Liver (tissue), 9 donors: Measurements from ENCODE around the gene ANKRD13B. TPM values are rescaled to one million over a fixed set of nuclear protein-coding genes. Genes with fewer than 3 reads are reported as not detected.

Experiments
- DNase-seq: peaks from one replicate; pipeline ENCODE4 v3.0.0-alpha.2; 2017; ENCODE audit warnings: low spot score
- H3K27ac ChIP-seq, 2 donors: one replicate each; pipeline ENCODE4 v1.7.0; 2013; ENCODE audit warnings: inconsistent platforms in 2 of 2, low read length in 2 of 2, control low read depth in 1 of 2, low read depth in 1 of 2, mild to moderate bottlenecking in 1 of 2
- H3K27me3 ChIP-seq, 4 donors: one replicate each; pipeline versions ENCODE4 v1.6.1 to v1.7.0; 2013; ENCODE audit warnings: low read length in 3 of 4, inconsistent platforms in 1 of 4, mild to moderate bottlenecking in 1 of 4, moderate library complexity in 1 of 4; ENCODE audit not compliant: control insufficient read depth in 4 of 4, insufficient read depth in 4 of 4
- H3K36me3 ChIP-seq, 4 donors: one replicate each; pipeline versions ENCODE4 v1.6.1 to v1.7.0; 2013; ENCODE audit warnings: low read length in 3 of 4, mild to moderate bottlenecking in 3 of 4, low read depth in 1 of 4, moderate library complexity in 1 of 4; ENCODE audit not compliant: control insufficient read depth in 4 of 4, insufficient read depth in 3 of 4
- H3K4me1 ChIP-seq, 4 donors: one replicate each; pipeline versions ENCODE4 v1.6.1 to v1.7.0; 2013; ENCODE audit warnings: low read length in 3 of 4, mild to moderate bottlenecking in 3 of 4, moderate library complexity in 1 of 4; ENCODE audit not compliant: control insufficient read depth in 4 of 4, insufficient read depth in 4 of 4
- H3K4me3 ChIP-seq, 3 donors: one replicate each; pipeline versions ENCODE4 v1.6.1 to v1.7.0; 2013; ENCODE audit warnings: low read length in 3 of 3, control low read depth in 1 of 3, low read depth in 1 of 3, mild to moderate bottlenecking in 1 of 3
- H3K9ac ChIP-seq, 2 donors: one replicate each; pipeline ENCODE4 v1.7.0; 2013; ENCODE audit warnings: low read length in 2 of 2, mild to moderate bottlenecking in 2 of 2, moderate library complexity in 2 of 2, control low read depth in 1 of 2, low read depth in 1 of 2
- H3K9me3 ChIP-seq, 4 donors: one replicate each; pipeline versions ENCODE4 v1.6.1 to v1.7.0; 2013; ENCODE audit warnings: low read length in 3 of 4; ENCODE audit not compliant: control insufficient read depth in 4 of 4
- EGR1 ChIP-seq, 2 donors: IDR thresholded peaks; 2 replicates each; pipeline ENCODE4 v1.6.1; 2016 to 2018; ENCODE audit warnings: antibody characterized with exemption in 2 of 2, low read depth in 2 of 2
- FOXA1 ChIP-seq: IDR thresholded peaks from 2 replicates; pipeline ENCODE4 v1.6.1; 2016; ENCODE audit warnings: antibody characterized with exemption
- HNF4A ChIP-seq, 2 donors: conservative IDR thresholded peaks; 2 replicates each; pipeline ENCODE4 v1.6.1; 2016; ENCODE audit warnings: antibody characterized with exemption in 2 of 2, mild to moderate bottlenecking in 2 of 2
- NR2F2 ChIP-seq: IDR thresholded peaks from 2 replicates; pipeline ENCODE4 v1.6.1; 2016; ENCODE audit warnings: antibody characterized with exemption
- RAD21 ChIP-seq, 2 donors: IDR thresholded peaks; 2 replicates each; pipeline ENCODE4 v1.6.1; 2016; ENCODE audit warnings: antibody characterized with exemption in 2 of 2, mild to moderate bottlenecking in 2 of 2
- TAF1 ChIP-seq: conservative IDR thresholded peaks from 2 replicates; pipeline ENCODE4 v1.6.1; 2016; ENCODE audit warnings: antibody characterized with exemption, mild to moderate bottlenecking
- WGBS: extraction: QIAGEN DNeasy Blood & Tissue Kit; methylation state at CpG from one replicate; pipeline ENCODE4 v1.1.7; 2013; 5-methylcytosine and 5-hydroxymethylcytosine counted together
- polyA plus RNA-seq, 2 donors: library from polyadenylated mRNA; stranded (reverse) in 1 of 2; unstranded in 1 of 2; fragments of 200-250 nt in 1 of 2; fragments of >200 nt in 1 of 2; fragmentation: Nextera tagmentation in 1 of 2; extraction: Ambion mirVana in 1 of 2; gene quantifications; one replicate each; pipeline versions ENCODE4 v1.2.1 to v1.2.3, GENCODE V29; 2013 to 2015
- total RNA-seq, 2 donors: library from RNA; depleted of rRNA; stranded (reverse); fragments of >200 nt; gene quantifications; one replicate each; pipeline ENCODE4 v1.2.3, GENCODE V29; 2014
- TF ChIP-seq, protein P1 (sequence below): IDR thresholded peaks from 2 replicates; pipeline ENCODE4 v1.6.1; 2016; ENCODE audit warnings: antibody characterized with exemption, mild to moderate bottlenecking
- TF ChIP-seq, protein P2 (sequence below): fragments of 150-350 bp; IDR thresholded peaks from 2 replicates; pipeline ENCODE4 v1.5.1; 2017; ENCODE audit warnings: improper control_type of control experiment, low read depth, low read length; ENCODE audit not compliant: missing input control
- donor health status: healthy.
- donor health status: healthy.
- donor health status: healthy.
- donor health status: healthy.
- donor health status: healthy.

ANKRD13B gene
- total and polyA plus RNA-seq, 4 donors = 0.06 to 1.6 (median 0.51) TPM

DNA sequence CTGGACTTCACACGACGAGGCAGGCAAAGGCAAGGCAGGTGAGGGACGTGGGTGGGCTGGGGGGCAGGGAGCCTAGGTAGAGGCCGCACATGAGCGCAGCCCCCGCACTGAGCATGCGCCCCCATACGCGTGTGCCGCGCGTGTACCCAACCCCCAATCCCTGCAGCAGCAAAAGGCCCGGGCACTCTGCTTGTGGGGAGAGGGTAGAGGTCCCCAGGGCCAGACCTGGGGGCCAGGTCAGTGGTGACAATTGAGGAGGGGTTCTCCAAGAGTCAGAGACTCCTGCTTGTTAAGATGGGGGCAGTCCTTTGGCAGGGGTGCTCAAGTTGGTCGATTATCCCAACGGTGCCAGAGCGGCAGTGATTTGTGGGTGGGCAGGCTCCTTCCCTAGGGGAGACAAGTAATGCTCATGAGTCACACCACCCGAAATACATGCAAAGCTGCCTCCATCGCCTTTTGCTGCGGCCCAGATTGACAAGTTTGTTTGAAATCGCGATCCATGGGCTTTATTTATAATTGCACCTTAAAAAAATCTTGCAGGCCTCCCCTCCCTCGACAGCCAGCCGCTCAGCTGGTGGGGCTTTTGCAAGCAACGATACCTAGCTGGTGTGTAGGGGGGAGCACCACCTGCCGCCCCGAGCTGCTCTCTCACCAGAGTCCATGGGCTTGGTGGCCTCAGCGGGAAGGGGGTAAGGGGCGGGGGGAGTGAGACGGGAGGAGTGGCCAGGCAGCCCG is 2.4 kb upstream of the ANKRD13B start (continued):
- TF ChIP-seq, protein P1, sequence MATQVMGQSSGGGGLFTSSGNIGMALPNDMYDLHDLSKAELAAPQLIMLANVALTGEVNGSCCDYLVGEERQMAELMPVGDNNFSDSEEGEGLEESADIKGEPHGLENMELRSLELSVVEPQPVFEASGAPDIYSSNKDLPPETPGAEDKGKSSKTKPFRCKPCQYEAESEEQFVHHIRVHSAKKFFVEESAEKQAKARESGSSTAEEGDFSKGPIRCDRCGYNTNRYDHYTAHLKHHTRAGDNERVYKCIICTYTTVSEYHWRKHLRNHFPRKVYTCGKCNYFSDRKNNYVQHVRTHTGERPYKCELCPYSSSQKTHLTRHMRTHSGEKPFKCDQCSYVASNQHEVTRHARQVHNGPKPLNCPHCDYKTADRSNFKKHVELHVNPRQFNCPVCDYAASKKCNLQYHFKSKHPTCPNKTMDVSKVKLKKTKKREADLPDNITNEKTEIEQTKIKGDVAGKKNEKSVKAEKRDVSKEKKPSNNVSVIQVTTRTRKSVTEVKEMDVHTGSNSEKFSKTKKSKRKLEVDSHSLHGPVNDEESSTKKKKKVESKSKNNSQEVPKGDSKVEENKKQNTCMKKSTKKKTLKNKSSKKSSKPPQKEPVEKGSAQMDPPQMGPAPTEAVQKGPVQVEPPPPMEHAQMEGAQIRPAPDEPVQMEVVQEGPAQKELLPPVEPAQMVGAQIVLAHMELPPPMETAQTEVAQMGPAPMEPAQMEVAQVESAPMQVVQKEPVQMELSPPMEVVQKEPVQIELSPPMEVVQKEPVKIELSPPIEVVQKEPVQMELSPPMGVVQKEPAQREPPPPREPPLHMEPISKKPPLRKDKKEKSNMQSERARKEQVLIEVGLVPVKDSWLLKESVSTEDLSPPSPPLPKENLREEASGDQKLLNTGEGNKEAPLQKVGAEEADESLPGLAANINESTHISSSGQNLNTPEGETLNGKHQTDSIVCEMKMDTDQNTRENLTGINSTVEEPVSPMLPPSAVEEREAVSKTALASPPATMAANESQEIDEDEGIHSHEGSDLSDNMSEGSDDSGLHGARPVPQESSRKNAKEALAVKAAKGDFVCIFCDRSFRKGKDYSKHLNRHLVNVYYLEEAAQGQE = no peak
- TF ChIP-seq TAF1 = no peak
- TF ChIP-seq NR2F2 = no peak
- no peak for TF ChIP-seq FOXA1
- no peak for TF ChIP-seq HNF4A (conservative IDR thresholded peaks at IDR 0.05)
- TF ChIP-seq EGR1 (IDR thresholded peaks at IDR 0.05; ENCODE audit: low read depth in 2 of 2) = no peak

DNA sequence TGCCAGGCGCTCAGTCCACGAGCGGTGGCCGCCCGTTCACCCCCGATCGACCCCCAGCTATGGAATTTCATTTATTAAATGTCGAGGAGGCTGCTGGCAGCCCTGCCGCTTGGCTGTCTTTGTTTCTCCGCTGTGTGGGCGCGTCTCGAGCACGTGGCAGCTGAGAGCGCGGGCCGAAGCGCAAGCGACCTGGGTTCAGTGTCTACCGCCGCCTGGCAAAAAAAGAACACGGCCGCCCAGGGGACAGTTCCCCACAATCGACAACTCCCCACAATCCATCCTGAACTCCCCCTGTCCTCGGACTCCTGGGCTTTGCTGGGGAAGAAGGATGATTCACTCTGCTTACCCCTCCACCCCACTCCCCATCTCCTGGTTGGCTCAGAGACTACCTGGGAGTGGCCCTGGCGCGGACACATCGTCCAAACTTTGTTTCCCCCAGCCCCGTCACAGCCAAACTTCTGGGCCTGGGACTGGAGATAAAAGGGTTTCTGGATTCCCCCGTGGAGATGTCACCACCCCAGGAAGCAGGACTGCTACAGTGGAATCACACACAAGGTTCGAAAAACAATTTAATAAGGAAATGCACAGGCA is 1.7 kb upstream of the ANKRD13B start:
- no peak overlapping the region for H3K9ac ChIP-seq
- no peak for DNase-seq
- WGBS = 16% methylated on average over 31 of the region's 31 CpGs

DNA sequence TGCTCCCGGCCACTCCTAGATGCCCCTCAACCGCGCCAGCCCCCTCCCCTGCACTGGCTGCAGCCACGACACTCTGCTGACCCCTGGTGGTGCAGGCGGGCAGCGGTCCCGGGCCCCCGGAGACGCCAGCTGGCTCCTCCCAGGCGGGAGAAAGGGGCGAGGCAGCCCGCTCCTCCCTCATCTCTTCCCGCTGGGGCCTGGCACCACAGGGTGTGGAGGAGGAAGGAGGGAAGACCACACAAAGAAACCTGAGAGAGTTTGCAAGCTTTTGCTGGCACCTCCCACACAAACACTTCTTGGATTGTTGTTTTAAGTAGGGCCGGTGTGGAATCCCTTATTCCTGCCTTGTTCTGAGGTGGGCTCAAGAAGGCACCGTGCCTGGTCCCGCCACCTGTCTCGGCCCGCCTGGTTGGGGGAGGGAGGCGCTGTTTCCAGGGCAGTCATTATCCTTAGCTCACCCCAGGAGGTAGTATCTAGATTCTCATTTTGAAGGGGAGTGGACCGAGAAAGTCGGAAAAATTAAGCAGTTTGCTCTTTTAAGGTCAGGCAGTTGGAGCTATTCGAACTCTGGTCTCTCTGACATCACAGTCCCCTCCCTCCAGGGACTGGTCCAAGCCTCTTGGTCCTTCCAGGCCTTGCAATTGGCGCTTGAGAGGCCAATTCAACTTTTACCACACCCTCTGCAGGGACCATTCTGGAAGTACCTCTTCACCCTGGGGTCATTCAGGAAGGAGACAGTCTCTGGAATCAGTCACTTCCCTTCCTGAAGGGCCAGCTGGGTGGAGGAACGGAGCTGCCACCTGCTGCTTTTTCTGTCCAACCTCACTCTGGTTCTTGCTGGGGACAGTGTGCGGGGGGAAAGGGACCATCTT is 959 bp upstream of the ANKRD13B start:
- TF ChIP-seq, protein P2, sequence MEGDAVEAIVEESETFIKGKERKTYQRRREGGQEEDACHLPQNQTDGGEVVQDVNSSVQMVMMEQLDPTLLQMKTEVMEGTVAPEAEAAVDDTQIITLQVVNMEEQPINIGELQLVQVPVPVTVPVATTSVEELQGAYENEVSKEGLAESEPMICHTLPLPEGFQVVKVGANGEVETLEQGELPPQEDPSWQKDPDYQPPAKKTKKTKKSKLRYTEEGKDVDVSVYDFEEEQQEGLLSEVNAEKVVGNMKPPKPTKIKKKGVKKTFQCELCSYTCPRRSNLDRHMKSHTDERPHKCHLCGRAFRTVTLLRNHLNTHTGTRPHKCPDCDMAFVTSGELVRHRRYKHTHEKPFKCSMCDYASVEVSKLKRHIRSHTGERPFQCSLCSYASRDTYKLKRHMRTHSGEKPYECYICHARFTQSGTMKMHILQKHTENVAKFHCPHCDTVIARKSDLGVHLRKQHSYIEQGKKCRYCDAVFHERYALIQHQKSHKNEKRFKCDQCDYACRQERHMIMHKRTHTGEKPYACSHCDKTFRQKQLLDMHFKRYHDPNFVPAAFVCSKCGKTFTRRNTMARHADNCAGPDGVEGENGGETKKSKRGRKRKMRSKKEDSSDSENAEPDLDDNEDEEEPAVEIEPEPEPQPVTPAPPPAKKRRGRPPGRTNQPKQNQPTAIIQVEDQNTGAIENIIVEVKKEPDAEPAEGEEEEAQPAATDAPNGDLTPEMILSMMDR = peak; percentile 90
- TF ChIP-seq RAD21 (IDR thresholded peaks at IDR 0.05) = peak; percentile 78 to 85
- TF ChIP-seq TAF1 = no peak
- WGBS = 17% methylated on average over 25 of the region's 25 CpGs
- no peak overlapping the region for H3K4me3 ChIP-seq
- no peak overlapping the region for H3K27ac ChIP-seq
- no peak overlapping the region for H3K9ac ChIP-seq
- peaks cover 6 to 61% (median 42%) of the 10 kb centered on the region in 4 donors for H3K4me1 ChIP-seq
- H3K27me3 ChIP-seq = no peaks in the 10 kb centered on the region
- H3K9me3 ChIP-seq = no peaks in the 10 kb centered on the region
- peak; percentile 89 for DNase-seq
- no peaks in the 10 kb centered on the region for H3K36me3 ChIP-seq

More for the DNA sequence above, 1.7 kb upstream of the ANKRD13B start:
- H3K4me1 ChIP-seq = peaks cover 6 to 61% (median 44%) of the 10 kb centered on the region in 4 donors
- H3K27me3 ChIP-seq = no peaks in the 10 kb centered on the region
- H3K9me3 ChIP-seq = no peaks in the 10 kb centered on the region
- peak overlapping the region in 1 of 3 donors; percentile 9 for H3K4me3 ChIP-seq
- no peak overlapping the region for H3K27ac ChIP-seq
- H3K36me3 ChIP-seq = no peaks in the 10 kb centered on the region
- no peak for TF ChIP-seq NR2F2
